GM23338 (cell line): ENCODE measurements around the gene MPPED2. TPM values are rescaled to one million over a fixed set of nuclear protein-coding genes. Genes with fewer than 3 reads are reported as not detected.

Source experiments
- ATAC-seq: fragments of 200-7000 bp; cut with Tn5 transposase; 3 replicates; pipeline ENCODE4 v1.9.1; 2020
- DNase-seq: peaks from one replicate; pipeline ENCODE4 v3.0.0-alpha.2; 2015; ENCODE audit warnings: low spot score
- H2AFZ ChIP-seq: fragments of 200-600 bp; sonication (generic); 2 replicates; pipeline ENCODE4 v1.8.0; 2016; ENCODE audit warnings: antibody characterized with exemption, mild to moderate bottlenecking, moderate library complexity
- H3F3A ChIP-seq: fragments of 200-600 bp; sonication (generic); replicated peaks from 2 replicates; pipeline ENCODE4 v1.8.0; 2017; ENCODE audit warnings: antibody characterized with exemption, mixed run types, low read depth
- H3K27ac ChIP-seq: fragments of 200-600 bp; sonication (generic); 2 replicates; pipeline ENCODE4 v1.6.1; 2016; ENCODE audit warnings: low read depth
- H3K27me3 ChIP-seq: fragments of 200-600 bp; sonication (generic); 2 replicates; pipeline ENCODE4 v1.8.0; 2016; ENCODE audit warnings: mild to moderate bottlenecking, mixed run types, moderate library complexity; ENCODE audit not compliant: insufficient read depth
- H3K36me3 ChIP-seq: fragments of 200-600 bp; sonication (generic); 2 replicates; pipeline ENCODE4 v1.8.0; 2016; ENCODE audit warnings: mild to moderate bottlenecking; ENCODE audit not compliant: insufficient read depth
- H3K4me1 ChIP-seq: fragments of 200-600 bp; sonication (generic); 2 replicates; pipeline ENCODE4 v1.8.0; 2016; ENCODE audit warnings: mild to moderate bottlenecking, moderate library complexity; ENCODE audit not compliant: insufficient read depth
- H3K4me2 ChIP-seq: fragments of 200-600 bp; sonication (generic); 2 replicates; pipeline ENCODE4 v1.7.1; 2017; ENCODE audit warnings: mixed run types
- H3K4me3 ChIP-seq: fragments of 200-600 bp; sonication (generic); 2 replicates; pipeline ENCODE4 v1.6.1; 2016; ENCODE audit warnings: mixed run types
- H3K79me2 ChIP-seq: fragments of 200-600 bp; sonication (generic); replicated peaks from 2 replicates; pipeline ENCODE4 v1.8.0; 2017; ENCODE audit warnings: mild to moderate bottlenecking; ENCODE audit not compliant: insufficient read depth
- H3K9me2 ChIP-seq: fragments of 200-600 bp; sonication (generic); 2 replicates; pipeline ENCODE4 v1.8.0; 2017; ENCODE audit not compliant: insufficient read depth
- H4K20me1 ChIP-seq: fragments of 200-600 bp; sonication (generic); replicated peaks from 2 replicates; pipeline ENCODE4 v1.8.0; 2017; ENCODE audit warnings: mild to moderate bottlenecking; ENCODE audit not compliant: insufficient read depth
- H3K27ac Mint-ChIP-seq: 2 replicates; pipeline ENCODE4 v1.8.0; 2020; ENCODE audit warnings: inconsistent platforms, mild to moderate bottlenecking, moderate library complexity, mixed read lengths
- H3K27me3 Mint-ChIP-seq: 3 replicates; pipeline ENCODE4 v1.8.0; 2022; ENCODE audit warnings: low read depth, mild to moderate bottlenecking, moderate library complexity, mixed read lengths, inconsistent platforms; ENCODE audit not compliant: insufficient read depth, poor library complexity
- H3K36me3 Mint-ChIP-seq: 3 replicates; pipeline ENCODE4 v1.8.0; 2021; ENCODE audit warnings: low read depth, mild to moderate bottlenecking, inconsistent platforms, moderate library complexity, mixed read lengths
- H3K4me1 Mint-ChIP-seq: 3 replicates; pipeline ENCODE4 v1.8.0; 2020; ENCODE audit warnings: mild to moderate bottlenecking, inconsistent platforms, mixed read lengths
- H3K4me3 Mint-ChIP-seq: 3 replicates; pipeline ENCODE4 v1.8.0; 2021; ENCODE audit warnings: moderate library complexity, mild to moderate bottlenecking, inconsistent platforms, mixed read lengths
- H3K9me3 Mint-ChIP-seq: 3 replicates; pipeline ENCODE4 v1.8.0; 2020; ENCODE audit warnings: moderate library complexity, mild to moderate bottlenecking, inconsistent platforms, mixed read lengths
- CREB1 ChIP-seq: fragments of 250-450 bp; sonication (Bioruptor Pico); IDR thresholded peaks from 2 replicates; pipeline ENCODE4 v1.5.0; 2020; ENCODE audit warnings: low read depth, mild to moderate bottlenecking, moderate library complexity
- CTCF ChIP-seq, 2 experiments: fragments of 200-600 bp in 1 of 2; sonication (generic) in 1 of 2; conservative IDR thresholded peaks; 2 replicates each; pipeline versions ENCODE4 v1.5.1 to v1.6.1; 2016 to 2017; ENCODE audit warnings: antibody characterized with exemption in 2 of 2, low read depth in 2 of 2, mild to moderate bottlenecking in 2 of 2, moderate library complexity in 1 of 2
- EZH2 ChIP-seq: fragments of 200-600 bp; sonication (generic); IDR thresholded peaks from one replicate; pipeline ENCODE4 v1.8.0; 2017; ENCODE audit warnings: antibody characterized with exemption, mild to moderate bottlenecking, low read depth; ENCODE audit not compliant: unreplicated experiment
- JUNB ChIP-seq: IDR thresholded peaks from one replicate; pipeline ENCODE4 v1.6.1; 2016; ENCODE audit warnings: antibody characterized with exemption; ENCODE audit not compliant: unreplicated experiment
- ZNF114 ChIP-seq: fragments of 250-450 bp; sonication (Bioruptor Pico); IDR thresholded peaks from 2 replicates; pipeline ENCODE4 v1.5.0; 2020; ENCODE audit warnings: mild to moderate bottlenecking, moderate library complexity
- ZNF331 ChIP-seq: fragments of 250-450 bp; sonication (Bioruptor Pico); IDR thresholded peaks from 2 replicates; pipeline ENCODE4 v1.5.0; 2020; ENCODE audit warnings: low read depth, mild to moderate bottlenecking, moderate library complexity
- ZNF462 ChIP-seq: fragments of 250-450 bp; sonication (Bioruptor Pico); IDR thresholded peaks from 2 replicates; pipeline ENCODE4 v1.5.0; 2020; ENCODE audit warnings: mild to moderate bottlenecking, moderate library complexity
- polyA plus RNA-seq: library from polyadenylated mRNA; unstranded; fragments of >200 nt; fragmentation: Nextera tagmentation; extraction: Ambion mirVana; gene quantifications from 2 replicates; pipeline ENCODE4 v1.2.1, GENCODE V29; 2016
- total RNA-seq: library from RNA; depleted of rRNA; stranded (reverse); fragments of >200 nt; shearing (Covaris generic); gene quantifications from 2 replicates; pipeline ENCODE4 v1.2.3, GENCODE V29; 2014

Gene MPPED2
- total and polyA plus RNA-seq, 2 experiments from 2014 or later, result 4.4 to 6.8 TPM

DNA sequence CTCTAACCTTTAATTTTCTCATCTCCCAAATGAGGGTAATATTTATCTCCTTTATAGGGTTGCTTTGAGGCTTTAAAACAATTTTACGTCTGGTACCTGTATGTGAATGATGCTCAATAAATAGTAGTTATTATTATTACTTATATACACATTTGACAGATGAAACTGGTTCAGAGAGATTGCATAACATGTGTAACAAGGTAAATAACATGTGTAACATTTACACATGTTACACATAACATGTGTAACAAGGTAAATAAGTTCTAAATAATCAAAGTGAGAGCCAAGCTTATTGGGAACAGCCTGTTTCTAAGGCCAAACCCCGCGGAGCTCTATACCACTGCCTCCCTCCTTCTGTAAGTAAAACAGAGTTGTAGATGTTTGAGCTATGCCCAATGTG, 100.9 kb downstream of the MPPED2 start:
- Mint-ChIP-seq H3K9me3 (no peaks in the 10 kb centered on the region), H3K4me1 (peaks cover 61% of the 10 kb centered on the region), H3K27me3 (peaks cover 4% of the 10 kb centered on the region), H3K36me3 (no peaks in the 10 kb centered on the region), H3K4me3 (no peak overlapping the region), H3K27ac (no peak overlapping the region)
- H2AFZ ChIP-seq, result no peak overlapping the region
- no peak for DNase-seq
- H3K27ac ChIP-seq, result no peak overlapping the region
- H3K4me2 ChIP-seq, result no peak overlapping the region
- H3K9me2 ChIP-seq, result no peaks in the 10 kb centered on the region
- H3K79me2 ChIP-seq, result no peaks in the 10 kb centered on the region
- no peak overlapping the region for H3K4me3 ChIP-seq
- peaks cover 55% of the 10 kb centered on the region for H3K4me1 ChIP-seq
- no peak for ATAC-seq
- no peaks in the 10 kb centered on the region for H3K27me3 ChIP-seq
- no peak for TF ChIP-seq CTCF (conservative IDR thresholded peaks at IDR 0.05; ENCODE audit: low read depth in 2 of 2)
- no peak for TF ChIP-seq ZNF462 (CRISPR knock-in tag)
- TF ChIP-seq JUNB, result no peak
- TF ChIP-seq ZNF114 (CRISPR knock-in tag), result no peak
- no peak for TF ChIP-seq ZNF331 (CRISPR knock-in tag)
- no peak for TF ChIP-seq CREB1 (CRISPR knock-in tag)
- TF ChIP-seq EZH2, result no peak
- no peaks in the 10 kb centered on the region for H3F3A ChIP-seq
- no peaks in the 10 kb centered on the region for H4K20me1 ChIP-seq
- H3K36me3 ChIP-seq, result no peaks in the 10 kb centered on the region
